H9 (cell line): ENCODE results near the gene GPAT3. TPM values are rescaled to one million over a fixed set of nuclear protein-coding genes. Genes with fewer than 3 reads are reported as not detected.

Source experiments
- DNase-seq: peaks from one replicate; pipeline ENCODE4 v3.0.0-alpha.2; 2017
- H2AFZ ChIP-seq: one replicate; pipeline ENCODE4 v1.6.1; 2013; ENCODE audit warnings: mild to moderate bottlenecking, low read length, control low read depth, moderate library complexity
- H2AK5ac ChIP-seq: 2 replicates; pipeline ENCODE4 v1.6.1; 2013; ENCODE audit warnings: low read length, control low read depth, mixed read lengths; ENCODE audit not compliant: insufficient read length
- H2BK120ac ChIP-seq: one replicate; pipeline ENCODE4 v1.6.1; 2013; ENCODE audit warnings: low read depth, mild to moderate bottlenecking, low read length, control low read depth, inconsistent platforms; ENCODE audit not compliant: poor library complexity, severe bottlenecking
- H2BK12ac ChIP-seq: 2 replicates; pipeline ENCODE4 v1.6.1; 2013; ENCODE audit warnings: low read length, control low read depth, mixed read lengths, low read depth; ENCODE audit not compliant: insufficient read length
- H2BK15ac ChIP-seq: 2 replicates; pipeline ENCODE4 v1.6.1; 2013; ENCODE audit warnings: low read depth, low read length, control low read depth
- H2BK20ac ChIP-seq: one replicate; pipeline ENCODE4 v1.6.1; 2013; ENCODE audit warnings: low read depth, mild to moderate bottlenecking, low read length, control low read depth, inconsistent platforms; ENCODE audit not compliant: poor library complexity, severe bottlenecking
- H2BK5ac ChIP-seq: 2 replicates; pipeline ENCODE4 v1.6.1; 2013; ENCODE audit warnings: low read length, control low read depth, mixed read lengths; ENCODE audit not compliant: insufficient read length
- H3K14ac ChIP-seq: 2 replicates; pipeline ENCODE4 v1.6.1; 2013; ENCODE audit warnings: low read length, control low read depth; ENCODE audit not compliant: insufficient read depth
- H3K18ac ChIP-seq: 2 replicates; pipeline ENCODE4 v1.6.1; 2013; ENCODE audit warnings: low read depth, mild to moderate bottlenecking, mixed read lengths, low read length, control low read depth; ENCODE audit not compliant: insufficient read length
- H3K23ac ChIP-seq: 2 replicates; pipeline ENCODE4 v1.6.1; 2013; ENCODE audit warnings: low read length, control low read depth, mixed read lengths, low read depth; ENCODE audit not compliant: insufficient read length
- H3K23me2 ChIP-seq: 2 replicates; pipeline ENCODE4 v1.6.1; 2013; ENCODE audit warnings: low read depth, mild to moderate bottlenecking, mixed read lengths, low read length, control low read depth; ENCODE audit not compliant: insufficient read length, poor library complexity, severe bottlenecking
- H3K27ac ChIP-seq: 2 replicates; pipeline ENCODE4 v1.5.1; 2013; ENCODE audit warnings: low read length, control low read depth, mixed read lengths, low read depth; ENCODE audit not compliant: insufficient read length
- H3K27me3 ChIP-seq: 2 replicates; pipeline ENCODE4 v1.6.1; 2013; ENCODE audit warnings: low read length, control low read depth, inconsistent platforms; ENCODE audit not compliant: insufficient read depth
- H3K4ac ChIP-seq: 2 replicates; pipeline ENCODE4 v1.6.1; 2013; ENCODE audit warnings: low read depth, mild to moderate bottlenecking, control low read depth, inconsistent platforms, low read length, moderate library complexity
- H3K4me1 ChIP-seq: 2 replicates; pipeline ENCODE4 v1.6.1; 2013; ENCODE audit warnings: low read length, control low read depth, inconsistent platforms; ENCODE audit not compliant: insufficient read depth
- H3K4me2 ChIP-seq: 2 replicates; pipeline ENCODE4 v1.6.1; 2013; ENCODE audit warnings: low read length, control low read depth, mixed read lengths; ENCODE audit not compliant: insufficient read length, insufficient read depth
- H3K56ac ChIP-seq: 2 replicates; pipeline ENCODE4 v1.6.1; 2013; ENCODE audit warnings: low read depth, mild to moderate bottlenecking, mixed read lengths, low read length, control low read depth; ENCODE audit not compliant: insufficient read length
- H3K79me1 ChIP-seq: 2 replicates; pipeline ENCODE4 v1.6.1; 2013; ENCODE audit warnings: low read depth, mild to moderate bottlenecking, moderate library complexity, low read length, control low read depth, inconsistent platforms; ENCODE audit not compliant: insufficient read depth, poor library complexity, severe bottlenecking
- H3K79me2 ChIP-seq: 2 replicates; pipeline ENCODE4 v1.6.1; 2013; ENCODE audit warnings: low read length, control low read depth, inconsistent platforms; ENCODE audit not compliant: insufficient read depth
- H3K9ac ChIP-seq: 2 replicates; pipeline ENCODE4 v1.6.1; 2013; ENCODE audit warnings: low read length, control low read depth, mixed read lengths; ENCODE audit not compliant: insufficient read length; ENCODE audit errors: extremely low read depth
- H3K9me3 ChIP-seq: one replicate; pipeline ENCODE4 v1.6.1; 2013; ENCODE audit warnings: low read depth, low read length, inconsistent platforms; ENCODE audit not compliant: control insufficient read depth
- H3T11ph ChIP-seq: one replicate; pipeline ENCODE4 v1.6.1; 2013; ENCODE audit warnings: mild to moderate bottlenecking, low read length, control low read depth, inconsistent platforms
- H4K20me1 ChIP-seq: one replicate; pipeline ENCODE4 v1.6.1; 2013; ENCODE audit not compliant: control insufficient read depth, insufficient read length, insufficient read depth
- H4K5ac ChIP-seq: 2 replicates; pipeline ENCODE4 v1.6.1; 2013; ENCODE audit warnings: low read depth, mild to moderate bottlenecking, mixed read lengths, low read length, control low read depth; ENCODE audit not compliant: insufficient read length
- H4K8ac ChIP-seq: replicated peaks from 2 replicates; pipeline ENCODE4 v1.6.1; 2013; ENCODE audit warnings: low read length, control low read depth, mixed read lengths, low read depth; ENCODE audit not compliant: insufficient read length
- H4K91ac ChIP-seq: 2 replicates; pipeline ENCODE4 v1.6.1; 2013; ENCODE audit warnings: low read depth, mild to moderate bottlenecking, moderate library complexity, mixed read lengths, low read length, control low read depth; ENCODE audit not compliant: insufficient read length
- H3K27ac Mint-ChIP-seq, 3 experiments: 2 replicates in 2 of 3; 3 replicates in 1 of 3; pipeline ENCODE4 v1.8.0; 2020 to 2021; ENCODE audit warnings: mixed read lengths in 3 of 3, mild to moderate bottlenecking in 1 of 3, moderate library complexity in 1 of 3
- H3K27me3 Mint-ChIP-seq: 2 replicates; pipeline ENCODE4 v1.8.0; 2021; ENCODE audit warnings: low read depth, mild to moderate bottlenecking, moderate library complexity, mixed read lengths
- H3K36me3 Mint-ChIP-seq, 3 experiments: 2 replicates in 2 of 3; 3 replicates in 1 of 3; pipeline ENCODE4 v1.8.0; 2020 to 2021; ENCODE audit warnings: low read depth in 3 of 3, mixed read lengths in 3 of 3; ENCODE audit not compliant: insufficient read depth in 1 of 3
- H3K4me1 Mint-ChIP-seq, 2 experiments: 2 replicates each; pipeline ENCODE4 v1.8.0; 2020; ENCODE audit warnings: mixed read lengths in 2 of 2
- H3K4me3 Mint-ChIP-seq, 2 experiments: 2 replicates in 1 of 2; 3 replicates in 1 of 2; pipeline ENCODE4 v1.8.0; 2020 to 2021; ENCODE audit warnings: mild to moderate bottlenecking in 2 of 2, mixed read lengths in 2 of 2, moderate library complexity in 1 of 2
- H3K9me3 Mint-ChIP-seq, 2 experiments: 2 replicates in 1 of 2; 3 replicates in 1 of 2; pipeline ENCODE4 v1.8.0; 2020; ENCODE audit warnings: mild to moderate bottlenecking in 2 of 2, mixed read lengths in 2 of 2, moderate library complexity in 1 of 2
- WGBS: extraction: QIAGEN DNeasy Blood & Tissue Kit; methylation state at CpG from one replicate; pipeline ENCODE4 v1.1.7; 2013; ENCODE audit warnings: missing lambda C conversion rate, low lambda C conversion rate, mixed read lengths; ENCODE audit not compliant: insufficient read length; ENCODE audit errors: extremely low coverage; 5-methylcytosine and 5-hydroxymethylcytosine counted together
- total RNA-seq: library from RNA; stranded (reverse); gene quantifications from 2 replicates; pipeline ENCODE4 v1.2.1, GENCODE V29; 2021
- TF ChIP-seq, protein P1 (sequence below): fragments of 200-600 bp; sonication (generic); conservative IDR thresholded peaks from 3 replicates; pipeline ENCODE4 v1.8.0; 2021; ENCODE audit warnings: antibody characterized with exemption, mild to moderate bottlenecking

GPAT3 gene
- total RNA-seq, 1 experiment from 2014 or later, result 1.8 TPM

DNA sequence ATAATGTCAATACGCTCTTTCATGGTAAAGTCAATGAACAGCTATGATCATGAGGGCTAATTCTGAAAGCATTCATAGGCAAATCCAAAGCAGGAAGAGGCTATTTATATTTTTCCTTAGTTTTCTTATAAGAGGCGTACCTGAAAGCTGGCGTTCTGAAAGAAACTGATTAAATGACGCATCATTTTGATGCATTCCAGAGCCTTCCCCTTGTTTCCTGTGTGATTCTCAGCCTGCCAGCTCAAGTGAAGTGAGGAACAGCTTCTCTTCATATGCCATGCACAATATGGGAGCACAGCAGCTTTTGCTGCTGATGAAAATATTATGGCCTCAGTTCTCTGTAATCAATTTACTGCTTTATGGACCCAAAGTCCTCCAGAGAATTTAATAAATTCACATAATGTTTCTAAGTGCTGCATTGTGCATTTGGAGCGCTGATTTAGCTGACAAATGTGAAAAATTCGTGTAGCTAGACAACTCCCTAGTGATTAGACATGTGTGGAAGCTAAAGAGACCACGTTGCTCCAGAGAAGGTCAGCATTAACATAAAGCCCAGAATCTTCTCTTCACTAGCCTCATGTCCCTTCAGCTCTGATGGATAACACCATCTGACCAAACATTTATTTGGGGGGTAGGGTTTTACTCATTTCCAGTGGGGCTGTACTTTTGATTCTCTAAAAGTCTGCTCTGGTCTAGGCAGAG, 110.8 kb downstream of the GPAT3 start:
- no peak for DNase-seq
- no peaks in the 10 kb centered on the region for H3K23me2 ChIP-seq
- no peaks in the 10 kb centered on the region for H3K27me3 ChIP-seq
- H3K27ac Mint-ChIP-seq, result no peak overlapping the region
- H2BK15ac ChIP-seq, result no peak overlapping the region
- H3K23ac ChIP-seq, result no peak overlapping the region
- H3K79me1 ChIP-seq, result no peaks in the 10 kb centered on the region
- H2BK120ac ChIP-seq, result no peak overlapping the region
- no peak overlapping the region for H2BK12ac ChIP-seq
- H4K91ac ChIP-seq, result no peak overlapping the region
- H2BK5ac ChIP-seq, result no peak overlapping the region
- no peaks in the 10 kb centered on the region; the same call in 1 of the 2 replicates for H3K27me3 Mint-ChIP-seq
- H3K18ac ChIP-seq, result no peak overlapping the region
- H2AFZ ChIP-seq, result no peak overlapping the region
- H3K4me3 Mint-ChIP-seq, result no peak overlapping the region
- H4K20me1 ChIP-seq, result no peaks in the 10 kb centered on the region
- H3K4me1 Mint-ChIP-seq, result peaks cover 0 to 3% of the 10 kb centered on the region in 2 experiments; a peak in 1 of 4 replicates
- no peak overlapping the region for H2BK20ac ChIP-seq
- H3K36me3 Mint-ChIP-seq, result no peaks in the 10 kb centered on the region
- no peak overlapping the region for H3K56ac ChIP-seq
- no CpG with 5 or more reads among the region's 7 CpGs for WGBS
- H3K4ac ChIP-seq, result no peak overlapping the region
- no peaks in the 10 kb centered on the region for H3K79me2 ChIP-seq
- H3K9me3 ChIP-seq, result no peaks in the 10 kb centered on the region
- H3K4me2 ChIP-seq, result no peak overlapping the region
- no peaks in the 10 kb centered on the region; a peak in 1 of 5 replicates for H3K9me3 Mint-ChIP-seq
- TF ChIP-seq, protein P1, sequence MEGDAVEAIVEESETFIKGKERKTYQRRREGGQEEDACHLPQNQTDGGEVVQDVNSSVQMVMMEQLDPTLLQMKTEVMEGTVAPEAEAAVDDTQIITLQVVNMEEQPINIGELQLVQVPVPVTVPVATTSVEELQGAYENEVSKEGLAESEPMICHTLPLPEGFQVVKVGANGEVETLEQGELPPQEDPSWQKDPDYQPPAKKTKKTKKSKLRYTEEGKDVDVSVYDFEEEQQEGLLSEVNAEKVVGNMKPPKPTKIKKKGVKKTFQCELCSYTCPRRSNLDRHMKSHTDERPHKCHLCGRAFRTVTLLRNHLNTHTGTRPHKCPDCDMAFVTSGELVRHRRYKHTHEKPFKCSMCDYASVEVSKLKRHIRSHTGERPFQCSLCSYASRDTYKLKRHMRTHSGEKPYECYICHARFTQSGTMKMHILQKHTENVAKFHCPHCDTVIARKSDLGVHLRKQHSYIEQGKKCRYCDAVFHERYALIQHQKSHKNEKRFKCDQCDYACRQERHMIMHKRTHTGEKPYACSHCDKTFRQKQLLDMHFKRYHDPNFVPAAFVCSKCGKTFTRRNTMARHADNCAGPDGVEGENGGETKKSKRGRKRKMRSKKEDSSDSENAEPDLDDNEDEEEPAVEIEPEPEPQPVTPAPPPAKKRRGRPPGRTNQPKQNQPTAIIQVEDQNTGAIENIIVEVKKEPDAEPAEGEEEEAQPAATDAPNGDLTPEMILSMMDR, result no peak
- no peak overlapping the region for H2AK5ac ChIP-seq
- no peak overlapping the region for H4K8ac ChIP-seq
- H3K14ac ChIP-seq, result no peak overlapping the region
- no peak overlapping the region for H3K27ac ChIP-seq
- no peak overlapping the region for H3T11ph ChIP-seq
- no peak overlapping the region for H4K5ac ChIP-seq
- H3K4me1 ChIP-seq, result no peaks in the 10 kb centered on the region
- no peak overlapping the region for H3K9ac ChIP-seq
